GM12801 (cell line): Measurements from ENCODE around the gene MYOM1.

Experiments used
- TF ChIP-seq, protein P1 (sequence below): IDR thresholded peaks from one replicate; pipeline ENCODE4 v1.5.1; 2011; ENCODE audit warnings: control low read depth; ENCODE audit not compliant: insufficient read length; ENCODE audit errors: extremely low read depth

MYOM1 gene

GRCh38 chr18:3121259-3121658 lies 98.5 kb downstream of the MYOM1 start:
- TF ChIP-seq, protein P1, sequence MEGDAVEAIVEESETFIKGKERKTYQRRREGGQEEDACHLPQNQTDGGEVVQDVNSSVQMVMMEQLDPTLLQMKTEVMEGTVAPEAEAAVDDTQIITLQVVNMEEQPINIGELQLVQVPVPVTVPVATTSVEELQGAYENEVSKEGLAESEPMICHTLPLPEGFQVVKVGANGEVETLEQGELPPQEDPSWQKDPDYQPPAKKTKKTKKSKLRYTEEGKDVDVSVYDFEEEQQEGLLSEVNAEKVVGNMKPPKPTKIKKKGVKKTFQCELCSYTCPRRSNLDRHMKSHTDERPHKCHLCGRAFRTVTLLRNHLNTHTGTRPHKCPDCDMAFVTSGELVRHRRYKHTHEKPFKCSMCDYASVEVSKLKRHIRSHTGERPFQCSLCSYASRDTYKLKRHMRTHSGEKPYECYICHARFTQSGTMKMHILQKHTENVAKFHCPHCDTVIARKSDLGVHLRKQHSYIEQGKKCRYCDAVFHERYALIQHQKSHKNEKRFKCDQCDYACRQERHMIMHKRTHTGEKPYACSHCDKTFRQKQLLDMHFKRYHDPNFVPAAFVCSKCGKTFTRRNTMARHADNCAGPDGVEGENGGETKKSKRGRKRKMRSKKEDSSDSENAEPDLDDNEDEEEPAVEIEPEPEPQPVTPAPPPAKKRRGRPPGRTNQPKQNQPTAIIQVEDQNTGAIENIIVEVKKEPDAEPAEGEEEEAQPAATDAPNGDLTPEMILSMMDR, result no peak

GRCh38 chr18:3120356-3120755 lies 99.4 kb downstream of the MYOM1 start:
- TF ChIP-seq, protein P1, result no peak

DNA sequence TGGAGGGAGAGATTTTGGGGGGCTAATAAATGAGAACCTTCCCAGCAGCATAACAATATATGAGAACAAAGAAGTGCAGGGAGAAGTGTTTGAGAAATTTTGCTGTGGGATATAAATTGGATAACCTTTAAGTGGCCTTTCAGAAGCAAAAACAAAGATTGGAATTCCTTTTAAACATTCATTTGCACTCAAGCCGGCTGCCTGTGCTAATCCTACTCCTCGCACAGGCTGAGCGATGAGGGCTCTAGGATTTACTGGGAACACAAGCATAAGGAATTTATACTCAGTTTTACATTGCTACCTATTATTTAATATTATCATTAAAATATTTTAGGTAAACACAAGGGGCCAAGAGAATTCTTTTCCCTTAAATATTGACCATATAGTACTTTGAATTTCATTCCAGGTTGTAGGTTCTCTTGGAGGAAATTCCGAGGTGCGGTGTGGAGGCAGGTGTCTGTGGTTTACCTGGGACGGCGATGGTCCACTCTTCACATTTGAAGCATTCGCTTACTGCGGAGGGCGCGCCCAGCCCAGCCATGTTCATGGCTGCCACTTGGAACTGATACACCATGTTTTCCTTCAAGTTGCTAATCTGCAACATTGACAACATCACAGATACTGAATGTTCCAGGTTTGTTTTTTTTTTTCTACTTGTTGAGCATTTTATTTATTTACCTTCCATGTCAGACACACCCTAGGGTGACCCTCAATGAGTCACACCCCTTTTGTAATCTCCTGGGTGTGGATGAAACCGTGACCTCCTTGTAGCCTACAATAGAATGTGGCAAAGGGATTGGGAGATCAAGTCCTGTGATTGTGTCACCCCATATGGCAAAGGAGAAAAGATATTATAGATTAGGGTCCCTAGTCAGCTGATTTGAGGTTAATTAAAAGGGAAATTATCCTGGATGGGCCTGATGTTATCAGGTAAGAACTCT lies 100.1 kb downstream of the MYOM1 start:
- TF ChIP-seq, protein P1, result no peak

DNA sequence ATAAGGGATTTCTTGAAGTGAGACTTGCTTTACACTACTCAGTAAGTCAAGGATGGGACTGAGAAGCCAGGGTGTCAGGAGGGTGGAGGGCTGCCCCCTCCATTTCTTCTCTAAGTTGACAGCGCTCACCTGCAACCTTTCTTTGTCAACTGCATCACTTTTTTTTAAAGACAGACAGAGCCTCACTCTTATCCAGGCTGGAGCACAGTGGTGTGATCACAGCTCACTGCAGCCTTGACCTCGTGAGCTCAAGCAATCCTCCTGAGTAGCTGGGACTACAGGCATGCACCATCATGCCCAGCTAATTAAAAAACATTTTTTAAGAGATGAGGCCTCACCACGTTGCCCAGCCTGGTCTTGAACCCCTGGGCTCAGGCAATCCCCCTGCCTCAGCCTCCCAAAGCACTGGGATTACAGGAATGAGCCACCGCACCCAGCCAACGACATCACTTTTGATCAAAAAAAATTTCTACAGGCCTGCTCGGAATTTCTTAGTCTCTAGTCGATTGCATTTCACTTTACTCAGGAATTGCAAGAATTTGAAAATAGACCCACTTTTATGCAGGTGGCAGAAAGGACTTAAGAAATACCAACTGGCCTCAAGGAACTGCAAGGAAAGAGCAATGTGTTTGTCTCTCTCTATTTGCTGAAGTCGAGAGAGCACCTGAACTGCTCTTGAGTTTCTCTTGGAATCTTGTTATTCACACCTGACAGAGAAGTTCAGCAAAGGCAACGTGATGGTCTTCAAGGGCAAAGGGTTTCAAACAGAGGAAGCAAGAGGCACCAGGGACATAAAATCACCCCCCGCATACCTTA lies 101.4 kb downstream of the MYOM1 start:
- TF ChIP-seq, protein P1, result no peak

- TF ChIP-seq, protein P1, result no peak
Observed at GRCh38 chr18:3117493-3118192, 102.1 kb downstream of the MYOM1 start.

DNA sequence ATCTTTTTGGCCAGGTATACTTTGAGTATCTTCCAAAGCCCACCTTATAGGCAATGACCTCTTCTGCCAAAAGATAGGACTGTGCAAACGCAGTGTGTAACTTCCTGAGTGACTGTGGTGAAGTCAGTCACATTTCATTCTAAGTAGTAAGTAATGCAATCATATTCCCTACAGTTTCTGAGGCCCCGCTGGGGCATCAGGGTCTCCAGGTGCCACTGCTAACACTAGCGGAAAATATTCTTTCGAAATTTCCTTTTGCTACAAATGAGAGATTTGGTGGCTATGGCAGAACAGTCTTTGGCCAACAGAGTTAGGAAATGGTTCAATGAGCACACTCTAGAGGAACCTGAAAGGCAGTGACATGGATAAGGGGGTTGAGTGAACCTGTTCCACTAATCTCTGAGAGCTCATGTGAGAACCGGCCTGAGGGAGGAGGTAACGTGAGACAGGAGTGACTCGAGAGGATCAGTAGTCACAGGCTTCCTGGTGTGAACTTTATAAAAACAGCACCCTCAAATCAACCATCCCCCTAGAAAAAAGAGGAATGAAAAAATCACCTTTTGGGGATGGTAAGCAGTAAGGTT lies 104.2 kb downstream of the MYOM1 start:
- TF ChIP-seq, protein P1, result no peak

DNA sequence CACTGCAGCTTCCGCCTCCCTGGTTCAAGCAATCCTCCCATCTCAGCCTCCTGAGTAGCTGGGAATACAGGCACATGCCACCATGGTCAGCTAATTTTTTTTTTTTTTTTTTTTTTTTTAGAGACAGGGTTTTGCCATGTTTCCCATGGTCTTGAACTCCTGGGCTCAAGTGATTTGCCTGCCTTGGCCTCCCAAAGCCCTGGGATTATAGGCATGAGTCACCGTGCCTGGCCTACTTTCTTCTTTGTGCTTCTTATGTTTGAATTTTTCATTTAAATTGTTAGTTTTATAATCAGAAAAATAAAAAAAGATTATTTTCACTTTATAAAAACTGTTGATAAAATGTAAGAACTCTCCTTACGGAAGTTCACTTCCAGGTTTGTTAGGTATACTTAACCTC lies 105.3 kb downstream of the MYOM1 start:
- TF ChIP-seq, protein P1, result no peak
